HepG2 (cell line): ENCODE measurements around the gene FECH. TPM values are rescaled to one million over a fixed set of nuclear protein-coding genes. Genes with fewer than 3 reads are reported as not detected.
A peak's percentile ranks its signal among the peaks of the same experiment; 100 is the strongest.

ENCODE experiments used
- CBFB ChIP-seq: sonication (generic); formaldehyde crosslinking; IDR thresholded peaks from 2 replicates; pipeline ENCODE4 v1.4.0; 2020; ENCODE audit warnings: missing genetic modification reagents
- CCAR2 ChIP-seq: fragments of 200-400 bp; formaldehyde crosslinking; optimal IDR thresholded peaks from 2 replicates; pipeline ENCODE3; 2018; ENCODE audit warnings: low read depth, mild to moderate bottlenecking, low read length, moderate library complexity
- CREM ChIP-seq, 2 experiments: sonication (generic) in 1 of 2; formaldehyde crosslinking in 1 of 2; IDR thresholded peaks; 2 replicates each; pipeline versions ENCODE4 v1.4.0 to v1.6.1; 2016 to 2020; ENCODE audit warnings: antibody characterized with exemption in 1 of 2, mild to moderate bottlenecking in 1 of 2, missing genetic modification reagents in 1 of 2
- EP300 ChIP-seq, 3 experiments: sonication (generic) in 1 of 3; formaldehyde crosslinking in 1 of 3; IDR thresholded peaks; 2 replicates each; pipeline versions ENCODE4 v1.5.1 to v1.6.1; 2011 to 2020; ENCODE audit warnings: low read depth in 2 of 3, low read length in 2 of 3, borderline replicate concordance in 1 of 3, improper control_type of control experiment in 1 of 3, mild to moderate bottlenecking in 1 of 3, missing genetic modification reagents in 1 of 3, moderate library complexity in 1 of 3
- FOXM1 ChIP-seq: sonication (generic); formaldehyde crosslinking; IDR thresholded peaks from 2 replicates; pipeline ENCODE4 v1.5.0; 2020; ENCODE audit warnings: missing genetic modification reagents
- HDAC6 ChIP-seq: fragments of 200-600 bp; sonication (generic); IDR thresholded peaks from 2 replicates; pipeline ENCODE4 v1.7.0; 2017; ENCODE audit warnings: mild to moderate bottlenecking, antibody characterized with exemption, low read length, low read depth
- HMGA1 ChIP-seq: sonication (generic); formaldehyde crosslinking; conservative IDR thresholded peaks from 2 replicates; pipeline ENCODE4 v1.4.0; 2020; ENCODE audit warnings: missing genetic modification reagents
- HOXA9 ChIP-seq: sonication (generic); formaldehyde crosslinking; IDR thresholded peaks from 2 replicates; pipeline ENCODE4 v1.8.1; 2022; ENCODE audit warnings: missing genetic modification reagents, mild to moderate bottlenecking, moderate library complexity, borderline replicate concordance
- KDM5B ChIP-seq: sonication (generic); formaldehyde crosslinking; IDR thresholded peaks from 2 replicates; pipeline ENCODE4 v1.4.0; 2020; ENCODE audit warnings: missing genetic modification reagents, mild to moderate bottlenecking, borderline replicate concordance
- KLF15 ChIP-seq: sonication (generic); formaldehyde crosslinking; IDR thresholded peaks from 2 replicates; pipeline ENCODE4 v1.8.1; 2023; ENCODE audit warnings: borderline replicate concordance, mild to moderate bottlenecking, inconsistent platforms, missing genetic modification reagents, mixed read lengths
- MED13 ChIP-seq: sonication (generic); formaldehyde crosslinking; IDR thresholded peaks from 2 replicates; pipeline ENCODE4 v1.5.0; 2020; ENCODE audit warnings: missing genetic modification reagents
- MTERF4 ChIP-seq: sonication (generic); formaldehyde crosslinking; IDR thresholded peaks from 2 replicates; pipeline ENCODE4 v1.8.0; 2023; ENCODE audit warnings: mild to moderate bottlenecking, missing genetic modification reagents
- NCOA5 ChIP-seq: sonication (generic); formaldehyde crosslinking; IDR thresholded peaks from 2 replicates; pipeline ENCODE4 v1.4.0; 2020; ENCODE audit warnings: missing genetic modification reagents
- NFE2L1 ChIP-seq: sonication (generic); formaldehyde crosslinking; IDR thresholded peaks from 2 replicates; pipeline ENCODE4 v1.4.0; 2020; ENCODE audit warnings: missing genetic modification reagents, mild to moderate bottlenecking, borderline replicate concordance
- NFKB2 ChIP-seq: sonication (generic); formaldehyde crosslinking; IDR thresholded peaks from 2 replicates; pipeline ENCODE4 v1.4.0; 2020; ENCODE audit warnings: missing genetic modification reagents, borderline replicate concordance
- NR2C2 ChIP-seq: sonication (generic); formaldehyde crosslinking; IDR thresholded peaks from 2 replicates; pipeline ENCODE4 v1.4.0; 2020; ENCODE audit warnings: missing genetic modification reagents, mild to moderate bottlenecking, moderate library complexity, borderline replicate concordance
- PLRG1 ChIP-seq: fragments of 450-650 bp; conservative IDR thresholded peaks from 2 replicates; pipeline ENCODE4 v1.6.1; 2016
- SIX4 ChIP-seq: sonication (generic); formaldehyde crosslinking; IDR thresholded peaks from 2 replicates; pipeline ENCODE4 v1.4.0; 2020; ENCODE audit warnings: missing genetic modification reagents
- TAF15 ChIP-seq: fragments of 200-400 bp; formaldehyde crosslinking; IDR thresholded peaks from one replicate; pipeline ENCODE4 v1.6.1; 2018; ENCODE audit warnings: mild to moderate bottlenecking, low read depth, low read length; ENCODE audit not compliant: poor library complexity, severe bottlenecking
- TBX2 ChIP-seq: sonication (generic); formaldehyde crosslinking; IDR thresholded peaks from 2 replicates; pipeline ENCODE4 v1.5.0; 2020; ENCODE audit warnings: missing genetic modification reagents, mild to moderate bottlenecking, borderline replicate concordance
- ZFP36L1 ChIP-seq: sonication (generic); formaldehyde crosslinking; IDR thresholded peaks from 2 replicates; pipeline ENCODE4 v1.8.0; 2022; ENCODE audit warnings: mild to moderate bottlenecking, missing genetic modification reagents, moderate library complexity
- ZNF367 ChIP-seq: sonication (generic); formaldehyde crosslinking; IDR thresholded peaks from 2 replicates; pipeline ENCODE4 v1.4.0; 2020; ENCODE audit warnings: missing genetic modification reagents, borderline replicate concordance
- ZNF737 ChIP-seq: sonication (generic); formaldehyde crosslinking; IDR thresholded peaks from 2 replicates; pipeline ENCODE4 v1.5.0; 2020; ENCODE audit warnings: missing genetic modification reagents, mild to moderate bottlenecking, borderline replicate concordance
- ZNF780A ChIP-seq: sonication (generic); formaldehyde crosslinking; IDR thresholded peaks from 2 replicates; pipeline ENCODE4 v1.8.0; 2022; ENCODE audit warnings: mild to moderate bottlenecking, missing genetic modification reagents, moderate library complexity
- polyA plus RNA-seq, 8 experiments: library from polyadenylated mRNA; depleted of rRNA in 3 of 8; stranded (reverse) in 7 of 8; unstranded in 1 of 8; fragments of >200 nt; fragmentation: Illumina TruSeq in 4 of 8; extraction: Trizol in 4 of 8; gene quantifications; 2 replicates each; pipeline versions ENCODE4 v1.2.1 to v1.2.3, GENCODE V29; 2011 to 2016; ENCODE audit warnings: low read depth in 4 of 8, missing spikeins in 1 of 8, mixed read lengths in 1 of 8; ENCODE audit not compliant: insufficient read depth in 1 of 8
- total RNA-seq, 5 experiments: library from RNA; depleted of rRNA; stranded (reverse); fragments of >200 nt; fragmentation: Illumina TruSeq; extraction: Trizol; gene quantifications; 2 replicates each; pipeline ENCODE4 v1.2.3, GENCODE V29; 2016; ENCODE audit warnings: low read depth in 1 of 5
- TF ChIP-seq, protein P1 (sequence below): sonication (generic); formaldehyde crosslinking; IDR thresholded peaks from 2 replicates; pipeline ENCODE4 v1.4.0; 2020; ENCODE audit warnings: missing genetic modification reagents
- TF ChIP-seq, protein P2 (sequence below): sonication (generic); formaldehyde crosslinking; IDR thresholded peaks from 2 replicates; pipeline ENCODE4 v1.4.0; 2020; ENCODE audit warnings: missing genetic modification reagents

Gene FECH
- total and polyA plus RNA-seq, 2 of the 13 experiments (the other 11 are each of a cell fraction or from before 2014, with no cell fraction given) = 14.7 to 21.9 TPM

- TF ChIP-seq HDAC6 (no peak), NCOA5 (no peak), NFKB2 (CRISPR knock-in tag) (peak; percentile 32; the same call in 1 of the 2 replicates), TAF15 (peak; percentile 51), NFE2L1 (CRISPR knock-in tag) (no peak), KLF15 (CRISPR knock-in tag) (no peak), CCAR2 (no peak), CREM (IDR thresholded peaks at IDR 0.05) (no peak), CREM (CRISPR knock-in tag; IDR thresholded peaks at IDR 0.05) (no peak), ZNF737 (no peak), FOXM1 (no peak), MTERF4 (CRISPR knock-in tag) (peak; percentile 90; the same call in 1 of the 2 replicates), HOXA9 (CRISPR knock-in tag) (no peak), PLRG1 (no peak), SIX4 (CRISPR knock-in tag) (no peak), MED13 (CRISPR knock-in tag) (0 out of 2 replicates have a peak, but pooled peaks have one; percentile 25), ZNF367 (no peak), ZNF780A (CRISPR knock-in tag) (no peak), EP300 (IDR thresholded peaks at IDR 0.05; ENCODE audit: low read depth in 2 of 2, low read length in 2 of 2) (0 out of 4 replicates have a peak, but pooled peaks of 1 of the 2 experiments have one; percentile 24), EP300 (CRISPR knock-in tag; IDR thresholded peaks at IDR 0.05; ENCODE audit: borderline replicate concordance) (no peak), HMGA1 (CRISPR knock-in tag) (no peak), ZFP36L1 (CRISPR knock-in tag) (no peak), CBFB (CRISPR knock-in tag) (no peak), NR2C2 (peak; percentile 87), TBX2 (no peak), KDM5B (CRISPR knock-in tag) (peak; percentile 63; the same call in 1 of the 2 replicates)
- TF ChIP-seq, protein P1, sequence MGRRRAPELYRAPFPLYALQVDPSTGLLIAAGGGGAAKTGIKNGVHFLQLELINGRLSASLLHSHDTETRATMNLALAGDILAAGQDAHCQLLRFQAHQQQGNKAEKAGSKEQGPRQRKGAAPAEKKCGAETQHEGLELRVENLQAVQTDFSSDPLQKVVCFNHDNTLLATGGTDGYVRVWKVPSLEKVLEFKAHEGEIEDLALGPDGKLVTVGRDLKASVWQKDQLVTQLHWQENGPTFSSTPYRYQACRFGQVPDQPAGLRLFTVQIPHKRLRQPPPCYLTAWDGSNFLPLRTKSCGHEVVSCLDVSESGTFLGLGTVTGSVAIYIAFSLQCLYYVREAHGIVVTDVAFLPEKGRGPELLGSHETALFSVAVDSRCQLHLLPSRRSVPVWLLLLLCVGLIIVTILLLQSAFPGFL (CRISPR knock-in tag) = 0 out of 2 replicates have a peak, but pooled peaks have one; percentile 40
- TF ChIP-seq, protein P2, sequence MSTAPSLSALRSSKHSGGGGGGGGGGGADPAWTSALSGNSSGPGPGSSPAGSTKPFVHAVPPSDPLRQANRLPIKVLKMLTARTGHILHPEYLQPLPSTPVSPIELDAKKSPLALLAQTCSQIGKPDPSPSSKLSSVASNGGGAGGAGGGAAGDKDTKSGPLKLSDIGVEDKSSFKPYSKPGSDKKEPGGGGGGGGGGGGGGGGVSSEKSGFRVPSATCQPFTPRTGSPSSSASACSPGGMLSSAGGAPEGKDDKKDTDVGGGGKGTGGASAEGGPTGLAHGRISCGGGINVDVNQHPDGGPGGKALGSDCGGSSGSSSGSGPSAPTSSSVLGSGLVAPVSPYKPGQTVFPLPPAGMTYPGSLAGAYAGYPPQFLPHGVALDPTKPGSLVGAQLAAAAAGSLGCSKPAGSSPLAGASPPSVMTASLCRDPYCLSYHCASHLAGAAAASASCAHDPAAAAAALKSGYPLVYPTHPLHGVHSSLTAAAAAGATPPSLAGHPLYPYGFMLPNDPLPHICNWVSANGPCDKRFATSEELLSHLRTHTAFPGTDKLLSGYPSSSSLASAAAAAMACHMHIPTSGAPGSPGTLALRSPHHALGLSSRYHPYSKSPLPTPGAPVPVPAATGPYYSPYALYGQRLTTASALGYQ = no peak
These were observed at the start of gene FECH (continued) for GRCh38 chr18:57586251-57587049.
